ENCODE results near the gene MNAT1.

MNAT1 gene

GRCh38 chr14:60817113-60817512, 82.6 kb downstream of the MNAT1 start:
- no peak for TF ChIP-seq RAD21 (IDR thresholded peaks at IDR 0.05; ENCODE audit: low read depth)
- no peak for TF ChIP-seq USF1 (IDR thresholded peaks at IDR 0.05)
- no peak for TF ChIP-seq TCF12 (IDR thresholded peaks at IDR 0.05; ENCODE audit: low read depth)
- no peak for TF ChIP-seq TAF1 (IDR thresholded peaks at IDR 0.05; ENCODE audit: low read depth)
- no peak for TF ChIP-seq NFIC (IDR thresholded peaks at IDR 0.05)
- no peak for TF ChIP-seq MAX (IDR thresholded peaks at IDR 0.05)
- no peak for TF ChIP-seq FOXM1 (IDR thresholded peaks at IDR 0.05; ENCODE audit: borderline replicate concordance, low read depth)
- TF ChIP-seq TEAD4 (IDR thresholded peaks at IDR 0.05): no peak
- no peak for TF ChIP-seq CEBPB (IDR thresholded peaks at IDR 0.05)
- no peak for TF ChIP-seq ZBTB7A (IDR thresholded peaks at IDR 0.05; ENCODE audit: low read depth)
- TF ChIP-seq YY1 (IDR thresholded peaks at IDR 0.05; ENCODE audit: low read depth): no peak
- no peak for TF ChIP-seq EGR1 (IDR thresholded peaks at IDR 0.05)
- no peak for TF ChIP-seq CREB1 (IDR thresholded peaks at IDR 0.05; ENCODE audit: low read depth)
- no peak for TF ChIP-seq REST (IDR thresholded peaks at IDR 0.05; ENCODE audit: low read depth)
- no peak for TF ChIP-seq EP300 (IDR thresholded peaks at IDR 0.05; ENCODE audit: borderline replicate concordance)

GRCh38 chr14:60819575-60819974, 85.0 kb downstream of the MNAT1 start:
- TF ChIP-seq TEAD4 (IDR thresholded peaks at IDR 0.05) (no peak), CREB1 (IDR thresholded peaks at IDR 0.05; ENCODE audit: low read depth) (no peak), TCF12 (IDR thresholded peaks at IDR 0.05; ENCODE audit: low read depth) (no peak), REST (IDR thresholded peaks at IDR 0.05; ENCODE audit: low read depth) (no peak), YY1 (IDR thresholded peaks at IDR 0.05; ENCODE audit: low read depth) (no peak), USF1 (IDR thresholded peaks at IDR 0.05) (no peak), ZBTB7A (IDR thresholded peaks at IDR 0.05; ENCODE audit: low read depth) (no peak), FOXM1 (IDR thresholded peaks at IDR 0.05; ENCODE audit: borderline replicate concordance, low read depth) (no peak)

GRCh38 chr14:60838601-60839000, 104.0 kb downstream of the MNAT1 start:
- no peak for TF ChIP-seq TAF1 (IDR thresholded peaks at IDR 0.05; ENCODE audit: low read depth)
- TF ChIP-seq USF1 (IDR thresholded peaks at IDR 0.05): no peak
- TF ChIP-seq CEBPB (IDR thresholded peaks at IDR 0.05): no peak

- TF ChIP-seq TEAD4 (IDR thresholded peaks at IDR 0.05) (no peak), MAX (IDR thresholded peaks at IDR 0.05) (no peak), EP300 (IDR thresholded peaks at IDR 0.05; ENCODE audit: borderline replicate concordance) (no peak), ZBTB7A (IDR thresholded peaks at IDR 0.05; ENCODE audit: low read depth) (no peak), CEBPB (IDR thresholded peaks at IDR 0.05) (no peak)
Measured at GRCh38 chr14:60839057-60839456, 104.5 kb downstream of the MNAT1 start.

GRCh38 chr14:60839657-60840056, 105.1 kb downstream of the MNAT1 start:
- no peak for TF ChIP-seq TEAD4 (IDR thresholded peaks at IDR 0.05)
- no peak for TF ChIP-seq NFIC (IDR thresholded peaks at IDR 0.05)
- no peak for TF ChIP-seq TAF1 (IDR thresholded peaks at IDR 0.05; ENCODE audit: low read depth)

- TF ChIP-seq CREB1 (IDR thresholded peaks at IDR 0.05; ENCODE audit: low read depth) (no peak), MAX (IDR thresholded peaks at IDR 0.05) (no peak), EGR1 (IDR thresholded peaks at IDR 0.05) (no peak), FOXM1 (IDR thresholded peaks at IDR 0.05; ENCODE audit: borderline replicate concordance, low read depth) (no peak), TCF12 (IDR thresholded peaks at IDR 0.05; ENCODE audit: low read depth) (no peak), ZBTB7A (IDR thresholded peaks at IDR 0.05; ENCODE audit: low read depth) (no peak), USF1 (IDR thresholded peaks at IDR 0.05) (no peak), EP300 (IDR thresholded peaks at IDR 0.05; ENCODE audit: borderline replicate concordance) (no peak), YY1 (IDR thresholded peaks at IDR 0.05; ENCODE audit: low read depth) (no peak)
Measured at GRCh38 chr14:60840313-60840712, 105.8 kb downstream of the MNAT1 start.
